Testis (tissue), 2 donors: Measurements from ENCODE around the gene PLA2G15.

ENCODE experiments used
- POLR2A ChIP-seq: fragments of 450-650 bp; IDR thresholded peaks from one replicate; pipeline ENCODE4 v1.6.1; 2017; ENCODE audit warnings: antibody characterized with exemption, mild to moderate bottlenecking, moderate library complexity
- TF ChIP-seq, protein P1 (sequence below), 3 experiments: fragments of 450-650 bp in 2 of 3; fragments of 200-600 bp in 1 of 3; sonication (generic) in 1 of 3; IDR thresholded peaks; one replicate each; pipeline ENCODE4 v1.5.1; 2016 to 2019; ENCODE audit warnings: antibody characterized with exemption in 3 of 3, mild to moderate bottlenecking in 2 of 3, moderate library complexity in 1 of 3

GRCh38 chr16:68231384-68232136 lies 13.6 kb upstream of the PLA2G15 start:
- TF ChIP-seq, protein P1, sequence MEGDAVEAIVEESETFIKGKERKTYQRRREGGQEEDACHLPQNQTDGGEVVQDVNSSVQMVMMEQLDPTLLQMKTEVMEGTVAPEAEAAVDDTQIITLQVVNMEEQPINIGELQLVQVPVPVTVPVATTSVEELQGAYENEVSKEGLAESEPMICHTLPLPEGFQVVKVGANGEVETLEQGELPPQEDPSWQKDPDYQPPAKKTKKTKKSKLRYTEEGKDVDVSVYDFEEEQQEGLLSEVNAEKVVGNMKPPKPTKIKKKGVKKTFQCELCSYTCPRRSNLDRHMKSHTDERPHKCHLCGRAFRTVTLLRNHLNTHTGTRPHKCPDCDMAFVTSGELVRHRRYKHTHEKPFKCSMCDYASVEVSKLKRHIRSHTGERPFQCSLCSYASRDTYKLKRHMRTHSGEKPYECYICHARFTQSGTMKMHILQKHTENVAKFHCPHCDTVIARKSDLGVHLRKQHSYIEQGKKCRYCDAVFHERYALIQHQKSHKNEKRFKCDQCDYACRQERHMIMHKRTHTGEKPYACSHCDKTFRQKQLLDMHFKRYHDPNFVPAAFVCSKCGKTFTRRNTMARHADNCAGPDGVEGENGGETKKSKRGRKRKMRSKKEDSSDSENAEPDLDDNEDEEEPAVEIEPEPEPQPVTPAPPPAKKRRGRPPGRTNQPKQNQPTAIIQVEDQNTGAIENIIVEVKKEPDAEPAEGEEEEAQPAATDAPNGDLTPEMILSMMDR (IDR thresholded peaks at IDR 0.05), result no peak
- TF ChIP-seq POLR2A, result no peak
